ENCODE results near the gene COX6B1. TPM values are rescaled to one million over a fixed set of nuclear protein-coding genes. Genes with fewer than 3 reads are reported as not detected.

COX6B1 gene
- total and polyA plus RNA-seq, 2 of the 8 experiments (the other 6 are each of a cell fraction or from before 2014, with no cell fraction given), result 437 to 1,052 TPM

GRCh38 chr19:35633727-35634440, 14.2 kb upstream of the COX6B1 start:
- no peak overlapping the region for H3K14ac ChIP-seq (ENCODE audit: insufficient read length)
- no peaks in the 10 kb centered on the region; the same call in 1 of the 2 replicates for H3K79me1 ChIP-seq (ENCODE audit: low read depth, low read length)
- peaks cover 18 to 51% (median 33%) of the 10 kb centered on the region in 4 experiments for H3K36me3 ChIP-seq (ENCODE audit: control insufficient read depth in 2 of 4, insufficient read depth in 4 of 4, low read length in 3 of 4)
- H4K20me1 ChIP-seq (replicated peaks in 1 of 2; ENCODE audit: control insufficient read depth in 1 of 2, insufficient read depth in 2 of 2, low read length in 2 of 2), result peaks cover 0 to 6% of the 10 kb centered on the region in 2 experiments
- H2BK12ac ChIP-seq (ENCODE audit: low read depth, low read length), result no peak overlapping the region
- H3K23ac ChIP-seq (ENCODE audit: insufficient read length), result no peak overlapping the region
- 93% methylated on average over 27 of the region's 29 CpGs; no CpG with 5 or more reads in 1 of the 2 experiments for WGBS, 2 experiments (ENCODE audit: extremely low coverage in 1 of 2, insufficient coverage in 1 of 2, insufficient read length in 1 of 2, insufficient replicate concordance in 2 of 2, low coverage in 1 of 2, low lambda C conversion rate in 2 of 2, missing lambda C conversion rate in 1 of 2)
- no peak overlapping the region for H2BK5ac ChIP-seq (ENCODE audit: low read depth, low read length)
- H3K56ac ChIP-seq (replicated peaks; ENCODE audit: insufficient read length, low read depth, low read length), result no peak overlapping the region
- H3K9me3 ChIP-seq (ENCODE audit: insufficient read depth in 2 of 2, low read depth in 1 of 2, low read length in 1 of 2), result no peaks in the 10 kb centered on the region
- no peak for DNase-seq (ENCODE audit: low read depth in 1 of 2, low spot score in 2 of 2)
- H3K4me3 ChIP-seq (ENCODE audit: extremely low read depth in 1 of 4, insufficient read depth in 2 of 4, low read depth in 3 of 4, low read length in 4 of 4), result no peak overlapping the region
- peaks cover 7% of the 10 kb centered on the region; the same call in 1 of the 2 replicates for H3K23me2 ChIP-seq (ENCODE audit: low read depth, low read length)
- TF ChIP-seq TBP (IDR thresholded peaks at IDR 0.05; ENCODE audit: low read depth, low read length), result no peak
- TF ChIP-seq CEBPB (IDR thresholded peaks at IDR 0.05; ENCODE audit: low read depth, low read length), result no peak
- TF ChIP-seq BACH1 (IDR thresholded peaks at IDR 0.05; ENCODE audit: low read length), result no peak
- TF ChIP-seq SP4 (IDR thresholded peaks at IDR 0.05; ENCODE audit: low read length), result no peak
- TF ChIP-seq RAD21 (IDR thresholded peaks at IDR 0.05 in 1 of 2, conservative IDR thresholded peaks at IDR 0.05 in 1 of 2; ENCODE audit: low read depth in 2 of 2, low read length in 2 of 2), result no peak
- no peak overlapping the region for H4K91ac ChIP-seq (replicated peaks; ENCODE audit: insufficient read length, low read length)
- no peak overlapping the region for H2BK120ac ChIP-seq (replicated peaks; ENCODE audit: low read depth, low read length)
- no peak overlapping the region for H3K4me2 ChIP-seq (ENCODE audit: insufficient read depth in 1 of 2, low read depth in 2 of 2, low read length in 2 of 2)
- H3K4me1 ChIP-seq (replicated peaks in 1 of 4; ENCODE audit: control insufficient read depth in 3 of 4, insufficient read depth in 4 of 4, low read length in 3 of 4), result peaks cover 0 to 3% (median 1%) of the 10 kb centered on the region in 4 experiments; a peak in 2 of 7 replicates
- POLR2A ChIA-PET (ENCODE audit: partially characterized antibody), result interaction anchor here (1.5 kb wide), 1 partner anchor 9 kb away, joined by 4 read pairs; no protein-coding TSS in a partner anchor
- no peaks in the 10 kb centered on the region for H3K27me3 ChIP-seq (replicated peaks in 1 of 4; ENCODE audit: control insufficient read depth in 3 of 4, extremely low read depth in 1 of 4, insufficient read depth in 3 of 4, low read length in 3 of 4)
- H2BK15ac ChIP-seq (ENCODE audit: low read length), result no peak overlapping the region
- no peak overlapping the region for H2AK5ac ChIP-seq (ENCODE audit: low read depth, low read length)
- H3K27ac ChIP-seq (ENCODE audit: low read depth, low read length), result no peak overlapping the region
- H2BK20ac ChIP-seq (ENCODE audit: low read length), result no peak overlapping the region
- no peak overlapping the region for H2AFZ ChIP-seq (ENCODE audit: low read length)
- no peak for FAIRE-seq
- no peak overlapping the region for H3K18ac ChIP-seq (ENCODE audit: extremely low read depth, low read length)
- H4K8ac ChIP-seq (ENCODE audit: extremely low read depth, insufficient read depth, low read length), result no peak overlapping the region
- CTCF ChIA-PET (ENCODE audit: partially characterized antibody), result no interaction called here
- H3K9ac ChIP-seq (replicated peaks in 1 of 4; ENCODE audit: extremely low read depth in 1 of 4, low read depth in 3 of 4, low read length in 3 of 4), result no peak overlapping the region
- no peak overlapping the region for H4K5ac ChIP-seq (ENCODE audit: insufficient read length, low read depth, low read length)
- H3K4ac ChIP-seq (replicated peaks; ENCODE audit: insufficient read length, low read depth, low read length), result no peak overlapping the region
- H3K79me2 ChIP-seq (ENCODE audit: control insufficient read depth in 1 of 2, insufficient read depth in 2 of 2, low read length in 2 of 2), result peaks cover 0 to 6% of the 10 kb centered on the region in 2 experiments; a peak in 1 of 4 replicates
